Common myeloid progenitor, CD34-positive (primary cell): Measurements from ENCODE around the gene ABCC5.
"Not testable (repeated sequence)": the region's sequence is repeated elsewhere in the genome, so short reads cannot be mapped to it uniquely, and the experiment has no call there.

Experiments
- CTCF ChIA-PET: fragments of 350-600 bp; sonication (Branson Sonifier 250); formaldehyde crosslinking; loops from one replicate; lab custom pipeline; 2021; ENCODE audit warnings: antibody characterized with exemption; lab: Charles Lee
- POLR2A ChIA-PET: fragments of 350-600 bp; sonication (Branson Sonifier 250); formaldehyde crosslinking; loops from one replicate; lab custom pipeline; 2021; ENCODE audit warnings: antibody characterized with exemption; lab: Charles Lee
- DNase-seq, 3 donors: peaks; one replicate each; pipeline versions ENCODE4 v3.0.0 to v3.0.0-alpha.2; 2013
- H3K27ac ChIP-seq, 2 experiments: 1 replicate in 1 of 2; 2 replicates in 1 of 2; pipeline ENCODE4 v1.7.0; 2013; ENCODE audit warnings: inconsistent platforms in 2 of 2, low read length in 2 of 2, mild to moderate bottlenecking in 2 of 2, low read depth in 1 of 2, moderate library complexity in 1 of 2; ENCODE audit not compliant: severe bottlenecking in 2 of 2, insufficient read depth in 1 of 2, poor library complexity in 1 of 2
- H3K27me3 ChIP-seq, 5 experiments: replicated peaks in 2 of 5; 1 replicate in 3 of 5; 2 replicates in 2 of 5; pipeline versions ENCODE4 v1.6.1 to v1.7.0; 2013; ENCODE audit warnings: low read length in 4 of 5, mild to moderate bottlenecking in 2 of 5, moderate library complexity in 2 of 5, inconsistent platforms in 1 of 5; ENCODE audit not compliant: insufficient read depth in 5 of 5, control insufficient read depth in 4 of 5
- H3K36me3 ChIP-seq, 4 experiments: 1 replicate in 2 of 4; 2 replicates in 2 of 4; pipeline versions ENCODE4 v1.6.1 to v1.7.0; 2013; ENCODE audit warnings: low read length in 3 of 4, control low read depth in 1 of 4, mild to moderate bottlenecking in 1 of 4; ENCODE audit not compliant: control insufficient read depth in 4 of 4, insufficient read depth in 4 of 4
- H3K4me1 ChIP-seq, 4 experiments: 1 replicate in 3 of 4; 2 replicates in 1 of 4; pipeline versions ENCODE4 v1.6.1 to v1.7.1; 2013; ENCODE audit warnings: low read length in 3 of 4, mild to moderate bottlenecking in 3 of 4, control low read depth in 1 of 4, inconsistent platforms in 1 of 4, moderate library complexity in 1 of 4; ENCODE audit not compliant: control insufficient read depth in 4 of 4, insufficient read depth in 4 of 4; ENCODE audit errors: control extremely low read depth in 1 of 4
- H3K4me3 ChIP-seq, 7 experiments: 1 replicate in 4 of 7; 2 replicates in 3 of 7; pipeline versions ENCODE4 v1.5.1 to v1.7.0; 2013; ENCODE audit warnings: mild to moderate bottlenecking in 7 of 7, low read length in 6 of 7, moderate library complexity in 6 of 7, inconsistent platforms in 2 of 7, low read depth in 2 of 7, control low read depth in 1 of 7; ENCODE audit not compliant: insufficient read depth in 4 of 7, control insufficient read depth in 1 of 7; ENCODE audit errors: extremely low read depth in 1 of 7
- H3K9me3 ChIP-seq, 5 experiments: 1 replicate in 4 of 5; 2 replicates in 1 of 5; pipeline versions ENCODE4 v1.6.1 to v1.7.1; 2013; ENCODE audit warnings: low read length in 4 of 5, mild to moderate bottlenecking in 2 of 5, inconsistent platforms in 1 of 5, low read depth in 1 of 5, moderate library complexity in 1 of 5; ENCODE audit not compliant: control insufficient read depth in 4 of 5, insufficient read depth in 2 of 5; ENCODE audit errors: control extremely low read depth in 1 of 5
- WGBS: methylation state at CpG from one replicate; pipeline ENCODE4 v1.1.5; 2013; ENCODE audit not compliant: insufficient coverage; 5-methylcytosine and 5-hydroxymethylcytosine counted together

The ABCC5 gene

DNA sequence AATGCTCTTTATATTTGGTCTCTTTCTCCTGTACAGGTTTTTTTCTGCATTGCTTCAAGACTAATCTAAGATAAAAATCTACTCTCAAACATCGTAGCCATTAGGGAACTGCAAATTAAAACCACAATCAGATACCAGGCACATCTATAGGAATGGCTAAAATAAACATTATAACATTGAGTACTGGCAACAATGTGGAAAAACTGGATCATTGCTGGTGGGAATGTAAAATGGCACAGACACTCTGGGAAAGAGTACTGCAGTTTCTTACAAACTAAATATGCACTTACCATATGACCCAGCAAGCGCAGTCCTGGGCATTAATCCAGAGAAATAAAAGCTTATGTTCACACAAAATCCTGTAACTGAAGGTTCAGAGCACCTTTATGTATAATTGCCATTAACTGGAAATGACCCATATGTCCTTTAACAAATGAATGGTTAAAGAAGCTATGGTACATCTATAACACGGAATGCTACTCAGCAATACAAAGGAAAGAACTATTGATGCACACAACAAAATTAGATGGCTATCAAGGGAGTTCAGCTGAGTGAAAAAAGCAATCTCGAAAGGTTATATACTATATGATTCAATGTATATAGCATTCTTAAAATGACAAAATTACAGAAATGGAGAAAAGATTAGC is 6.3 kb downstream of the ABCC5 start:
- Histone ChIP-seq H3K27ac (no peak overlapping the region), H3K36me3 (peaks cover 5 to 19% (median 15%) of the 10 kb centered on the region in 4 experiments), H3K27me3 (no peaks in the 10 kb centered on the region), H3K4me1 (peaks cover under 1 to 5% (median 4%) of the 10 kb centered on the region in 4 experiments), H3K4me3 (no peak overlapping the region), H3K9me3 (no peaks in the 10 kb centered on the region)
- CTCF ChIA-PET, result interaction anchor here (0.6 kb wide), 1 partner anchor 450 kb away, joined by 3 read pairs; no protein-coding TSS in a partner anchor
- WGBS, result no CpG with 5 or more reads among the region's 4 CpGs
- no peak for DNase-seq
- POLR2A ChIA-PET, result no interaction called here

DNA sequence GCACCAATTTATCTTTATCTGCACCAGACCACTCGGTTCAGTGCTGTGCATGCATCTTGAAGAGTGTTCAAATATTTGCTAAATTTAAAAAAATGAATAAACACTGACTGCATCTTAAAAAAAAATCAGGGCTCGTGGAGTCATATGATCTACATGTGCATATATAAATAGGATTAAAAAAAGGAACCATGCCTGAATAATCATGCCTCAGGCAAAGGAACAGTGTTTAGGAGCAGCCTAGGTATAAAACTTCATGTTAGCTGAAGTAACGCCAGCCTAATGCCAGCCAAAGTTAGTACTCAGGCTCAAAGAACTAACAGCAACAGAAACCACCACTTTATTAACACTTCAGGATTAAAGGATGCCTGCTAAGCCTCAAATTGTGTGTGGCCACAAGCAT is 9.5 kb downstream of the ABCC5 start:
- peaks cover 8 to 20% (median 15%) of the 10 kb centered on the region in 4 experiments for H3K4me1 ChIP-seq
- CTCF ChIA-PET, result interaction anchor here (1.0 to 3.1 kb wide), 5 partner anchors 7 to 242 kb away, joined by 3 to 13 read pairs (median 5); partner anchors contain the start of genes ABCC5 and EEF1AKMT4
- no peak overlapping the region for H3K4me3 ChIP-seq
- peaks cover 5 to 16% (median 10%) of the 10 kb centered on the region in 4 experiments for H3K36me3 ChIP-seq
- WGBS, result 100% methylated on average over 1 of the region's 3 CpGs
- DNase-seq, result no peak
- H3K27me3 ChIP-seq, result no peaks in the 10 kb centered on the region
- POLR2A ChIA-PET, result interaction anchor here (0.5 kb wide), 1 partner anchor 358 kb away, joined by 6 read pairs; no protein-coding TSS in a partner anchor
- no peaks in the 10 kb centered on the region for H3K9me3 ChIP-seq
- no peak overlapping the region for H3K27ac ChIP-seq

DNA sequence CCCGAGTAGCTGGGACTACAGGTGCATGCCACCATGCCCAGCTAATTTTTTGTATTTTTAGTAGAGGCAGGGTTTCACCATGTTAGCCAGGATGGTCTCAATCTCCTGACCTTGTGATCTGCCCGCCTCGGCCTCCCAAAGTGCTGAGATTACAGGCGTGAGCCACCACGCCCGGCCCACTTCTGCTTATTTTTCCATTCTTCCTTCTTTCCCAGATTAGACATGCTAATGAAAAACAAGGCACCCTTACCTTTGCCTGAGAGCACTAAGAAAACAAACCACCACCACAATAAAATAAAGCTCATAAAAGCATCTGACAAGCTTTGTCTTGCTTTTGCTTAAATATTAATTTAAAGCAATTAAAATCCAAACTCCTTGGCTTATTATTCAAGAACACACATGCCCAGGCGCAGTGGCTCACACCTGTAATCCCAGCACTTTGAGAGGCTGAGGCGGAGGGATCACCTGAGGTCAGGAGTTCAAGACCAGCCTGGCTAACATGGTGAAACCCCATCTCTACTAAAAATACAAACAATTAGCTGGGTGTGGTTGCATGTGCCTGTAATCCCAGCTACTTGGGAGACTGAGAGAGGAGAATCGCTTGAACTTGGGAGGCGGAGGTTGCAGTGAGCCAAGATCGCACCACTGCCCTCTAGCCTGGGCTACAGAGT is 10.4 kb downstream of the ABCC5 start:
- H3K27me3 ChIP-seq, DNase-seq, H3K27ac ChIP-seq, H3K4me3 ChIP-seq, H3K9me3 ChIP-seq: not testable (repeated sequence)
- POLR2A ChIA-PET, result interaction anchor here (0.6 kb wide), 1 partner anchor 318 kb away, joined by 3 read pairs; no protein-coding TSS in a partner anchor
- CTCF ChIA-PET, result interaction anchor here (0.6 to 3.1 kb wide), 12 partner anchors 8 to 243 kb away, joined by 3 to 13 read pairs (median 4); partner anchors contain the start of genes ABCC5 and EEF1AKMT4
- WGBS, result 83% methylated on average over 6 of the region's 11 CpGs
- Histone ChIP-seq H3K4me1 (peaks cover 8 to 20% (median 15%) of the 10 kb centered on the region in 4 experiments), H3K36me3 (peaks cover 5 to 13% (median 9%) of the 10 kb centered on the region in 4 experiments)

DNA sequence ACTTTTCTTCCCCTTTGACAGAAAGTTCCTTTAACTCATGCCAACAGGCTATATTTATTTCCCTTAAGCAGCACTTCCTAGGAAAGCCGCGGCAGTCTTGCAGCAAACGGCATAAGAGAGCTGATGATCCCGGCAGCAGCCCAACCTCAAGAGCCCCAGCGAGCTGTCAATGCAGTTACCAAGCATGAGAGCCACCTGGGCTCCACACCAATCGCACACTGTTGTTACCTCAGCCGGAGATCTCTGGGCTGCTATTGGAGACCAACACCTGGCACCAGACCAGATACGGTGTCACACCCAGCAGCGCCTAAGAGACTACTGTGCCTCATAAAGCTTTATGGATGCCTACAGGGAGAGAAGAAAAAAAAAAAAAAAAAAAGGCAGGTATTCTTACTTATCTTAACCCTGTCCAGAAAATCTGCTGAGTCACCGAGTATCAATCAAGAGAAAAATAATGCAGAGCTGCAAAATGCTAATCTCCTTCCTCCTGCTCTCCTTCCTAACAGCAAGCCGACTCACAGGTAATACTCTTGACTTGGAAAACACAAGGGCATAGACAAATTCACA is 11.7 kb downstream of the ABCC5 start:
- WGBS, result 0% methylated on average over 6 of the region's 11 CpGs
- Histone ChIP-seq H3K9me3 (no peaks in the 10 kb centered on the region), H3K36me3 (peaks cover 2 to 7% (median 4%) of the 10 kb centered on the region in 4 experiments), H3K4me3 (peak overlapping the region in 4 of 7 experiments; percentile 22 to 67 (median 52)), H3K4me1 (peaks cover 8 to 20% (median 15%) of the 10 kb centered on the region in 4 experiments), H3K27me3 (no peaks in the 10 kb centered on the region), H3K27ac (peak overlapping the region in 1 of 2 experiments; percentile 6)
- ChIA-PET POLR2A (interaction anchor here (0.5 kb wide), 1 partner anchor 13 kb away, joined by 3 read pairs; no protein-coding TSS in a partner anchor), CTCF (interaction anchor here (0.6 to 3.1 kb wide), 7 partner anchors 10 to 128 kb away, joined by 3 to 13 read pairs (median 4); partner anchors contain the start of gene ABCC5)
- DNase-seq, result peak; percentile 76 to 95 (median 90)

DNA sequence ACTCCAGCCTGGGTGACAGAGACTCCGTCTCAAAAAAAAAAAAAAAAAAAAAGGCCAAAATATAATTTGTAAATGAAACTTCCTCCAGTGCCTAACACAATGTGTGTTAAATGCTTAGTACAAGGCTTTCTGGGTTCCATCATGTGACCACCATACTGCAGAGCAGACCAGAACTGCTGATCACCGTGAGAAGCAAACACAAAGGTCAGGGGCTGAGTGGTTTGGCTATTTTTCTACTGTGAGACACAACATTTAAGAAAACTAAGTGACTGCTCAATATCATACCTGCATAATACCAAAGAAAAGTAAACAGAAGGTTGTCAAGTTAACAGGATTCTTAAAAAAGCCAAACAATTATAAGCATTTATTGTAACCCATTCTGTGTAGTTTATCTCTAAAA is 13.2 kb downstream of the ABCC5 start:
- Histone ChIP-seq H3K9me3 (no peaks in the 10 kb centered on the region), H3K36me3 (peaks cover 0 to 3% (median under 1%) of the 10 kb centered on the region in 4 experiments), H3K27me3 (no peaks in the 10 kb centered on the region), H3K4me1 (peaks cover 8 to 20% (median 15%) of the 10 kb centered on the region in 4 experiments), H3K4me3 (no peak overlapping the region), H3K27ac (no peak overlapping the region)
- no CpG with 5 or more reads among the region's 2 CpGs for WGBS
- CTCF ChIA-PET, result interaction anchor here (1.6 kb wide), 1 partner anchor 24 kb away, joined by 3 read pairs; no protein-coding TSS in a partner anchor
- POLR2A ChIA-PET, result no interaction called here
- DNase-seq, result no peak

DNA sequence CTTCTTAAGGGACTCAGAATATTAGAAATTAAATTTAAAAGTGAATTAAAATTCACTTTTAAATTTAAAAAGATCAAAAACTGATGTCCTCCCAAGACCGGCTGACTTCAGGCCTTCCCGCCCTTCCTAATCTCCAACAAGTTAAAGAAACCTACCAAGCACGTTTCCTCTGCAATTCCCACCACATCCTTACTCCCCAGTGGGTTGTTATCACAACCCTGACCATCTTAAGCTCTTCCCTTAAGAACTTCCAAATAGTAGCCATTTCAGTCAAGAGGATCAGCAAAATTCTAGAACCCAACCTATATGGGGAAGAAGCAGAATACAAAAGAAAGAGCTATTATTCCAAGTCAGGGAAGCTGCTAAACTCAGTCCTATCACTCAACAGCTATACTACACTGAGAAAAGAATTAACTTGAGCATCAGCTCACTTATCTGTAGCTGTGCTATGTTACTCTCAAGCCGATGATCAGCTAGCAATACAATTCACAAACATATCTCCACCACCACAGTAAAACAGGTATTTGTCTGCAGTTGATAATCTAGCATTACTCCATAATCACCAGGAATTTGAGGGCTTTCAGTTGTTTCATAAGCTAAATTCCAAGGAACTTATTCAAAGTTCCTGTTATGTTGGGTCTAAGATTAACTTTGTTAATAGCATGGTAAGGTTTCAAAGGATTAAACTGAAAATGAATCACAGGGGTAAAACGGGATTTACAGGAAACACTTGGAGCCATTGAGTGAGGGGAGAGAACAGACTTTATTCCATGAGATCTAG is 14.3 kb downstream of the ABCC5 start:
- H3K9me3 ChIP-seq, result no peaks in the 10 kb centered on the region
- ChIA-PET CTCF (interaction anchor here (1.6 kb wide), 1 partner anchor 23 kb away, joined by 3 read pairs; no protein-coding TSS in a partner anchor), POLR2A (no interaction called here)
- 100% methylated on average over 4 of the region's 5 CpGs for WGBS
- peaks cover 0 to 2% (median 0%) of the 10 kb centered on the region in 4 experiments for H3K36me3 ChIP-seq
- H3K27ac ChIP-seq, result no peak overlapping the region
- peaks cover 8 to 20% (median 15%) of the 10 kb centered on the region in 4 experiments for H3K4me1 ChIP-seq
- no peak overlapping the region for H3K4me3 ChIP-seq
- no peaks in the 10 kb centered on the region for H3K27me3 ChIP-seq
- no peak for DNase-seq
